HG03439 (cell line): ENCODE measurements around the gene KMT2D.

Experiments
- ATAC-seq: cut with Tn5 transposase; IDR thresholded peaks from one replicate; pipeline ENCODE4 v1.9.1; 2021; ENCODE audit warnings: mild to moderate bottlenecking, moderate library complexity; ENCODE audit not compliant: unreplicated experiment

The KMT2D gene

DNA sequence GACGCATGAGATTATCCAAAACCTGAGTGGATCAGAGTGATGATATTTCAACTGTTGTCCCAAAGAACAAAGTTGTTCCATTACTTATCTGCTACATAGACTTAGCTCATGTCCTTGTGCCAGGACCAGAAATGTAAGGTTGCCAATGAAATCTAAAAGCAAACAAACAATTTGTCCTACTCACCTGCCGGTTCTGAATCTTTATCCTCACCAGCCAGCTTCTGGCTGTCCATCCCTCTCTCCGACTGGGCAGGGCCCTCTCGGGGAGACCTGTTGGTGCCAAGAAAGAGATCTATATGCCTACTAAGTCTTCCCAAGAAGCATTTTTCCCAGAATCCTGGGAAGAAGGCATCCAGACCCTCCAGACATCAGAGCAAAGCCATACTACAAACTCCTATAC is 5.5 kb downstream of the KMT2D start:
- no peak for ATAC-seq

DNA sequence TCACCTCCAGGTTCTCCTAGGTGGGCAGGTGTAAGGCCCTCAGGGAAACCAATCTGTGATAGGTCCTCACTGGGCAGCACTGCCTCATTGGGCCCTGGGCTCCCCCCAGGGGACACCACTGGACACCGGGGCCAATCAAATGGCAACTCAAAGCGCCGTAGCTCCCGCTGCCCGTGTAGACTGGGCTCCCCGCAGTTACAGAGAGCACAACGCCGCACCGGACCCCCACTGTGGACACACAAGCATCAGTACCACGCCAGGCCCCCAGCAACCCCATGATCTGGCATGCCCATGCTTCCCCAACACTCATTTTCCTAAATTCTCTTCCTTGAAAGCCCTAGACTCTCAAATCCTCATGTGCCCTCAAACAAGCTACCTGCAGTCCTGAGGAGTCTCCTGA is 6.1 kb downstream of the KMT2D start:
- no peak for ATAC-seq

DNA sequence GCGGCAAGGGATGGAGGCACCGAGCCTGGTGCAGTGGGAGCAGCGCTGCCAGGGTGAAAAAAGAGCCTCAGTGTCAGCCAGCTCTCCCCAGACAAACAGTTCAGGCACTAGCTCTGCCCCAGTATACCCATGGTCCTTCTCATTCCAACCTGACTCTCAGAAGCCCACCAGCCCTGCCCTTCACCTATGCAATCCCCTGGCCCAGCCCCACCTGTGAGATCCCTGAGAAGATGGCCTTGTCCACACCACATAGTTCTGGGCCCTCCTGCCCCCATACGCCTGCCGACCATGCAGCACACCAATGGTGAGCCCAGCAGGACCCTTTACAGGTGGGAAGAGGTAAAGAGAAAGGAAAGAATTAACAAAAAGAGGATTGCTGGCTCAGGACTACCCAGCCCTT is 6.5 kb downstream of the KMT2D start:
- no peak for ATAC-seq

DNA sequence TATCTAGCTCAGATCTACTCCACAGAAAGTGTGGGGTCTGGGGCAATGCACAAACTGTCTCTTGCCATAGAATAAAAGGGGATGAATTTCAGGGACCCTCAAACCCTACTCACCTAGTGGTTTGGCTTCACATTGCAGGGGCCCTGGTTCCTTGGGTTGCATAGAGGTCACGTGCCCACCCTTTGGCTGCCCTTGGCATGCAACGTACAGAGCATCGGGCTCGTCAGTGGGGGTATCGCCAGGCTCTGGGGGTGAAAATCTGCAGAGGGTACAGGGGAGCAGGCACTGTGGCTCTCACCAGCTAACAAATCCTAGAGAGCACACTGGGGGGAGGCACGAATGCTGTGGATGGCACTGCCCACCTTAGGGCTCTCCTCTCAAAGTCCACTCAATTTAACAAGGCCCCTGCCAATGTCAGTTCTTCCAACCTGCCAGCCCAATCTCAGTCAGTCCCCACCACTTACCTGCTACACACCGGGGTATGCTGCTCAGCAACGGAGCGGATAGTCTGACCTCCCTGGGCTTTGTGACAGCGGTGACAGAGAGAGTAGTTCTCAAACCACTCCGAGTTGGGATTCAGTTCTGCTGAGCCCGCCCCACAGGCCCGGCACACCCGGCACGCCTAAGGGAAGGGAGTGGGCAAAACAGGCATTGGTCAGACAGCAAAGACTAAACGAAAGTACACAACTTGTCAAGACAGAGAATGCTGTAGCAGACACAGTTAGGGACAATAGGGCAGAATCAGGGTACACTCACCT is 8.0 kb downstream of the KMT2D start:
- ATAC-seq, result no peak

DNA sequence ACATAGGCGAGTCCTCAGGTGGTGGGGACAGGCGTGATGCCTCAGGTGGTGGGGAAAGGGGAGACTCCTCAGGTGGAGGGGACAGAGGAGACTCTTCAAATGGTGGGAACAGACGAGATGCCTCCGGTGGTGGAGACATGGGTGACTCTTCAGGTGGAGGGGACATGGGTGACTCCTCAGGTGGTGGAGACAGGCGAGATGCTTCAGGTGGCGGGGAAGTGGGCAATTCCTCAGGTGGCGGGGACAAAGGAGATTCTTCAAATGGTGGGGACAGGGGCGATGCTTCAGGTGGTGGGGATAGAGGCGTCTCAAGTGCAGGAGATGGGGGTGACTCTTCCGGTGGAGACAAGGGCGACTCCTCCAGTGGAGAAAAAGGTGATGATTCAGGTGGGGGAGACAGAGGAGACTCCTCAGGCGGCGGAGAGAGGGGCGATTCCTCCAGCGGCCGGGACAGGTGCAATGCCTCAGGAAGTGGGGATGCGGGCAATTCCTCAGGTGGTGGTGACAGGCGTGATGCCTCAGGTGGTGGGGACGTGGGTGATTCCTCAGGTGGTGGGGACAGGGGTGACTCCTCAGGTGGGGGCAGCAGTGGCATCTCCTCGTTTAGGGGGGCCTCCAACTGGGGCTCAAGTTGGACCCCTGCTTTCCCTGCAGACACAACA is 8.7 kb downstream of the KMT2D start:
- ATAC-seq, result no peak

DNA sequence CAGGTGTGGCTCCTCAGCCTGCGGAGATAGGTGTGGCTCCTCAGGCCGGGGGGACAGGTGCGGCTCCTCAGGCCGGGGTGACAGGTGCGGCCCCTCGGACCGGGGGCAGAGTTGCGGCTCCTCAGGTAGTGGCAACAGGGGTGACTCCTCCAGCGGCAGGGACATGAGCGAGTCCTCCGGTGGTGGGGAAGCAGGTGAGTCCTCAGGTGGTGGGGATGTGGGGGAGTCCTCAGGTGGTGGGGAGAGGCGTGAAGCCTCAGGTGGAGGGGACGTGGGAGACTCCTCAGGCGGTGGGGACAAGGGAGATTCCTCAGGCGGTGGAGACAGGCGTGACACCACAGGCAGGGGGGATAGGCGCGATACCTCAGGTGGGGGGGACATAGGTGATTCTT is 9.2 kb downstream of the KMT2D start:
- no peak for ATAC-seq

DNA sequence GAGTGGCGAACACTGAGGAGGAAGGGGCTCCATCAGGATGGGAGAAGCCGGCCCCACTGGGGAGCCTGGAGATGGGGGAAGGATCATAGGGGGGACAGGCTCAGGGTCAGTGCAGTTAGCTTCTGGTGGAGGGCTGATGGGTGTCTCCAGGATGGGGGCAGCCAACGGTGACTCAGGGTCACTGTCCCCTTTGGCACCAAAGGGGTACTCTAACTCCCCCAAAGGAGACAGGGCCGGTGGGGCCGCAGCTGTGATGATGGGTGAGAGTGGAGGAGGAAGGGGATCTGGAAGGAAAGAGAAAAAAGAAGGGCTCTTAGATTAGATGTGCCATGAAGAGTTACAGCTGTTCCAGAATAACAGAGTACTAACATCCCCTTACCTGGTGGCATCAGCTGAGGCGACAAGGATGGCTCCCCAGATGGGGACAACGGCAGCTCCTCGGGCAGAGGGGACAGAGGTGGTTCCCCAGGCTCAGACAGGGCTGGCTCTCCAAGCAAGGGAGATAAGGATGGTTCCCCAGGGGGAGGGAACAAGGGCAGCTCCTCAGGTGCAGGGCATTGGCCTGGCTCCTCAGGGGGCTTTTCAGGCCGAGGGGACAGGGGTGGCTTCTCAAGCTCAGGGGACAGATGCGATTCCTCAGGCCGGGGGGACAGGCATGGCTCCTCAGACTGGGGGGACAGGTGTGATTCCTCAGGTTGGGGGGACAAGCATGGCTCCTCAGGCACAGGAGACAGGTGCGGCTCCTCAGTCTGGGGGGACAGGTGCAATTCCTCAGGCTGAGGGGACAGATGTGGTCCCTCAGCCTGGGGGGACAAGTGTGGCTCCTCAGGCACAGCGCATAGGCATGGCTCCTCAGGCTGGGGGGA is 9.9 kb downstream of the KMT2D start:
- no peak for ATAC-seq

DNA sequence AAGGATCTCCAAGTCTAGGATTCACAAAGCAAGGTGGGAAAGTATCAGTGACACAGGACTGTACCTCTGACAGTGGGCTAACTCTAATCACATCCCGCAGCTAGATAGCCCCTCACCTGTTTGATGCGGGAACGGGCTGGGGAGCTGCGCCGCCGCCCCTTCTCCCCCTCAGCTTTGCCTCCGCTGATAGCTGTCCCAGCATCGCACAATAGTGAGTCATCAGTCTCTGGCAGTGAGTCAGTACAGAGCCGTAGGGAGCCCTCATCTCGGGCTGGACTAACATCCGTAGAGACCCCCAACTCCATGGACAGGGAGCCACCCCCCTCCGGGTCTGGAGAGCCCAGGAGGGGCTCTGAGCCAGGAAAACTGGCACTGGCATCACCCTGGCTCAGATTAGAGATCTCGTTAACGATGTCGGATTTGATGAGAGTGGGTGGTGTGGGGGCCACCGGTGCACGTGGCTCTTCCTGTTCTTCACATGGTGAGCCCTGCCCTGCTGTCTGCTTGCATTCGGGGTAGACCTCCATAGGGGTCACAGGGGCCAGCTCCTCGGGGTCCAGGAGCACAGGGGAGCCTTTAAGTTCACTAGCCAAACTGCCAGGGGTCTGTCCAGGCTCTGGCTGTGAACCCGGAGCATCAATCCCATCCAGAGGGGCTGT is 10.9 kb downstream of the KMT2D start:
- ATAC-seq, result no peak

DNA sequence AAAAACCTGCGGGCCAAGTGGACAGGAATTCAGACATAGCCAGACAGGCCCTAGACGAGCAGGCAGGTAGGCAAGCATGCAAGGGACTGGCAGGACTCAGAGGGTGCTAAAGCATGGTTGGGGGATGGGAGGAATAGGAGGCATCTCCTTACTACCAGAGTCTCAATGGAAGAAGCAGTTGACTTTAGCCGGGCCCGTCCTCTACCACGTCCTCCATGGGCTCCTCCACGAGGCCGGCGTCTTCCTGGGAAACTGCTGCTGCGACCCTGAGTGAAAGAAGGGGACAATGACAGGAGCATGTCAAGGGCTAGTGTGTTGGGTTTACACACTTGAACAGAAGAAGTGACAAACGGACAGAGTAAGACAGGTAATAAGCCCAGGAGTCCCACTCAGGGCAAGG is 11.6 kb downstream of the KMT2D start:
- no peak for ATAC-seq

DNA sequence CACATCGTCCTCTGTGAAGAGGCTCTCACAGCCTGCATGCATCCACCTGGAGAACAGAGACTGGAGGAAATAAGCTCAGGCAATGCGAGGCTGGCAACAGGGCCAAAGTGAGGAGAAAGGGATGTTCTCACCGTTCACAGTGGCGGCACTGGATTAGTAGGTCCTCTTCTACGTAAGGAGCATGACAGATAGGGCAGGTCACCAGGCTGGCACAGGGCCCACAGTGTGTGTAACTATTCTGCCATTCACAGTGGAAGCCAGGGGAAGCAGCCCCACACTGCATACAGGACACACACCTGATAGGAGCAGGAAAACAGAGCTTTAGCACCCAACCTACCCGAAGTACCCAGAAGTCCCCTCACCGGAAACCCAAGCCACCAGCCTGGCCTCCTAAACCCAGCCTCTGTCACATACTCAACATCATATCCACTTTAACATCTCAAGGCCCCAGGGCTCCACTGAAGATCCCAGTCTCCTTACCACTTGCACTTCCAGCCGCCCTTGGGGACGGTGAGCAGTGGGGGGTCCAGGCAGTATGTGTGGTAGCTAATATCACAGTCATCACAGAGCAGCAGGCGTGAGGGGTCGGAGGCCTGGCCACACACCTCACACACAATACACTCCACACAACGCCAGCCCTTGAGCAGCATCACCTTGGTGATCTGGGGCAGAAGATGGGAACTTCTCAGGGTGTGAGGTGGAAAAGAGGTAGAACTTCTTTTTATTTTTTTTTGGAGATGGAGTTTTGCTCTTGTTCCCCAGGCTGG is 14.3 kb downstream of the KMT2D start:
- ATAC-seq, result no peak

DNA sequence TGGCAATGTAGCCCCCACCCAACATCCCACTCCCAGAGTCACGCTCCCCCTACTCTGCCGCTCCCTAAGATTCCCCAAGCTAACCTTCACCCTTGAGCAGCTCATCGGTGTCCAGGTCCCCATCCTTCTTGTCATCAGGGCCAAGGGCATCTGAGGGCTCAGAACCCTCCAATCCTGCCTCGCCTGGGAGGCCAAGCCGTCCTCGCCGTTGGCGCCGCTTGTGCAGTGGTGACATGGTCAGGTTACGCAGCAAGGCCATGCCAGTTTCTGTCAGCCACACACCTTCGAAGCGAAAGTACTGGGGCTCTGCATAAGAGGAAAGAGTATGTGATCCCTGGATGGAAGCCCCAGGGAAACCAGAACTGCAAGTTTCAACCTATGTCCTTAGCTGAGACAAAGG is 15.9 kb downstream of the KMT2D start:
- ATAC-seq, result no peak

DNA sequence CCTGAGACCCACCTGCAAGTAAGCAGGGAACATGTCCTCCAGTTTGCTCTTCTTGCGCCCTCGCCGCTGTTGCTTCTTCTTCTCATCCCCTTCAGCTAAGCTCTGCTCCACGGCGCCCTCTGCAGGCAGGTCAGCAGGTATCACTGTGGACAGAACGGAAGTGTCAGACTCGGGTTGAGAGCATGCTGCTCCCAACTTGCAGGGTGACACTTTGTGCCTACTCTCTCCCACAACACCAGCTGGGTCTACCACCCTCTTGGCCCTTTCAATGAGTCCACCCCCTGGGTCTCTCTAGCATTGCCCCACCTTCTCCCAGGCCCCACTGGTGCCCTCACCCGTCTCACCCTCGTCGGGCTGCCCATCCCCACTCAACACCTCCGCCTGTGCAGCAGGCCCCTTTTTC is 16.7 kb downstream of the KMT2D start:
- no peak for ATAC-seq

DNA sequence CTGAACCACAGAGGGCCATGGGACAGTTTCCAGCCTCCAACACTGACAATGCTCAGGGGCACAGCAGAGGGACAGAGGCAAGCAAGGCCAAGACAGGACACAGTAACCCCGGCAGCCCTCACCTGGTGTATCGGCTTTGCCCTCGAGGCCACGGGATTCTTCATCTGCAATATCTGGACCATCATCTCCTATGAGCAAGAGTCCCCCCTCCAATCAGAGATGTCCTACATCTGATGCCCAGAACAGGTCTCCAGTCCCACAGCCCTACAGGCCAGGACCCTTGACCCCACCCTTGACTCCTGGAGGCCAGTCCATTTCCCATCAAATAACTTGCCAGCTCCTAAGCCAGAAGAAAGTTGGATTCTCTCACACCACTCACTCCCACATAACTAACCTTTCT is 17.4 kb downstream of the KMT2D start:
- no peak for ATAC-seq

DNA sequence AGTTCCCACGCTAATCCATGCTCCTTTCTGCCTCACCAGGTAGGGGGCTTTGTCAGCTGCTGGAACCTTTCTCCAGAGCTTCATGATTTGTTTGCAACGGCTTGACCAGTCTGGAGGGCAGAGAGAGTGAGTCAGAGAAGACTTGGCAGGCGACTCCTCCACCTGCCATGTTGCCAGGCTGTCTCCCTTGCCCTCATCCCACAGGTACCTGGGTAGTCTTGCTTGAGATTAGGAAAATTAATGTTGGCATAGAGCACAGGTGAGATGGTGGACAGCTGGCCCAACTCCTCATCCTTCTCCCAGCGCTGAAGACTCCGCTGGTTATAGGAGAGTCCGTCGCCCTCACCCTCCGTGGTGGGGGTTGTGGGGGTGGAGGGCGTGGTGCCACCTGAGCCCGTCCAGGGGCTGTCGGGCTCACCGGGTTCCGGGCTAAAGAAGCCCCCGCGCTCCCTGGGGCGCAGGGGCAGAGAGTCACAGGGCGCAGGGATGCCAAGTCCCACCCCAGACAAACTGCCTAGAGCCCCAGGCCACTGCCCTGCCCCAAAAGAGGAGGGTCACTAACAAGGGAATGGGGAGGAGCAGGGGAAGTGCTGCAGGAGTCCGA is 18.6 kb downstream of the KMT2D start:
- no peak for ATAC-seq

DNA sequence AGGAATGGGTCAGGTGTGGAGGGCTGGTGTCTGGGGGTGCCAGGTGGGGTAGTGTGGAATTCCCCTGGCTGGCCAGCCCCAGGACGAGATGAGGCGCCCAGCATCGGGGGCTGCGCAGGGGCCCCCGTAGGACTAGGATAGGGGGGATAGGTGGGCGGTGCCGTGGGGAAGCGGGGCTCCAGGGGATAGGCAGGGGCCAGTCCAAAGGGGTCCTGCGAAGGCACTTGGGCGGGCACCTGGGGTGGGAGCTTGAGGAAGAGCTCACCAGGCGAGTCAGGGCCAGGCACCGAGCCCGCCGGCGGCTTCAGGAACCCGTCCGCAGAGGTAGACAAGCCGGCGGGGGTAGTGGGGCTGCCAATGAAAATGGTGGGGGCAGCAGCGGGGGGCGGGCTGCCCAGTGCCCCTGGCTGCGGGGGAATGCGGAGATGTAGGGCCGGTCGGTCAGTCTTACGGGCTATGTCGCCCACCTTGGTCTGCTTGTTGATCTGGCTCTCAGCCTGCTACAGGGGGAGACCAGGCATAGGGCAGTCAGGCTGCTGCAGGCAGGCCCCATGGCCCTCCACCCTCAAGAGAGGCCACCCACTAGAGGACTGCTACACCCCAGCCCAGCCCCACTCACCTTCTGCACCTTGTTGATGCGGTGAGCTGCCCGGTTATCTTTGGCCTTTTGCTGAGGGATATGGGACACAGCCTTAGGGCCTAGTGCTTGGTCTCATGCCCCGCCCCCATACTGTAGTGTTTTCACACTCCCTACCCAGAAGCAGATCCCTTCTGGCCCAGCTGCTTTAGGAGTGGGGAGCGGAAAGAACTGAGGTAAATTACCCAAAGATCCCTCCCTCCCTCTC is 19.3 kb downstream of the KMT2D start:
- no peak for ATAC-seq

DNA sequence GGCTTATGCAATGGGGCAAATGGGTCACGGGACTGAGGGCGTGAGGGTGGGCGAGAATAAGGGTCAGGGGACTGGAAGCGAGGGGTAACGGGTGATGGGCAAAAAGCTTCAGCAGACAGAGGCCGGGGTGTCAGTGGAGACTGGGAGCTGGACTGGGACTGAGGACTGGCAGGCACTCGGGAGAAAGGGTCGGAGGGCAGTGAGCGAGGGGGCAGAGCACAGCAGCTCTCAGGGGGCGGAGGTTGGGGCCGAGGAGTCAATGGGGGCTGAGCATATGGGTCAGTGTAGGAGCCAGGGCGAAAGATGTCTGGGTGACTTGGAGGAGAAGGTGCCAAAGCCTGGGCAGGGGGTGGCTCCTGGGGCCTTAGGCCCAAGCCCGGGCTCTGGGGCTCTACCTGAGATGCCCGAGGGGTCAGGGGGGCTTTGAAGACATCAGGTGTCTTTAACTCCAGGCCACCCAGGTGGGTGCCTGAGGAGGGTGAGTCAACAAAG is 20.2 kb downstream of the KMT2D start:
- no peak for ATAC-seq

DNA sequence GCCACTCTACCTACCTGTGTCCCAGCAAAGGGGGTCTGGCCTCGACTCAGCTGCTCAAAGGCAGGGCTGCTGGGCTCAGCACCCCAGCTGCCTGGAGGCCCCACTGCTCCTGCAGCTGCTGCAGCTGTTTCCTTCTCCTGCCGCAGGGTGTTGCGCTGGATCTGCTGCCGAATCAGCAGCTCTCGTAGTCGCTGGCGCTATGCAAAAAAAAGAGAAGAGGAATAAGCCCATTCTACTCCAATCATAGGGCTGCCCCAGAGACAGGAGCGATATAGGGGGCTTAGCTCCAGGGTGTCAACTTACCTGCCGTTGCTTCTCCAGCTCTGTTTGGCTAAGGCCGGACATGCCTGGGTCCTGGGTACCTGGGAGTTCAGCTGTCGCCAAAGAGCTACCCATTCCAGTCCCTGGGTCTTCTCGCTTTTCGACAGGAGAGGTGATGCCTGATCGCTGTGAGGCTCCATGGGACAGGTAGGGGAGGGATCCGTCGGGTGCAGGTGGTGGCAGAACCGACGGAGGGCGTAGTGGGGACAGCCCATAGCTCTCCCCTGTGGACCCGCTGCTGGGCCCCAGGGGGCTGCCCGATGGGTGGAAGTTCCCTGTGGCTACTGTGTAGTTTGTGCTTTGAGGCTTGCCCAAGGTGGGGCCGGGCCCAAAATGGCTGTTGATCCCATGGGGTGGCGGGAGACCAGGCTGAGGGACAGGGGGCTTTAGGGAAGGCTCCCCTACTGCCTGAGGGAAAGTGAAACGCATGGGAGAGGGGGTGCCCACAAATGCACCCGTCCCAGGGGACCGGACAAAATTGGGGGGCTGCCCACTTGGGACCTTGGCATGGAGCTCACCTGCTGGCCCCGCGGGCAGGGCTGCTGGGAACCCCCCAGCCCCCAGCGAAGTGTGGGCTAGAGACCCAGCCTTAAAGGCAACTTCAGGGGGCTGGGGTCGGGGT is 20.9 kb downstream of the KMT2D start:
- ATAC-seq, result no peak
